DMS 273 (cell line): Measurements from ENCODE around the gene MSL2.
"Not testable (repeated sequence)": the region's sequence is repeated elsewhere in the genome, so short reads cannot be mapped to it uniquely, and the experiment has no call there.

Source experiments
- DNase-seq: peaks from one replicate; lab custom pipeline; 2025; ENCODE audit not compliant: unreplicated experiment; lab: John Stamatoyannopoulos, UW

Gene MSL2

GRCh38 chr3:136196064-136196400, at the start of gene MSL2:
Gene MSL2, minus strand, starts transcription at chr3:136196335. Its CDS starts 1,222 bp downstream, at chr3:136195113.
- no peak for DNase-seq

- DNase-seq, result peak; percentile 26
Observed at GRCh38 chr3:136245691-136246090, 49.6 kb upstream of the MSL2 start.

- no peak for DNase-seq
Observed at GRCh38 chr3:136239094-136239493, 43.0 kb upstream of the MSL2 start.

- DNase-seq, result no peak
Observed at GRCh38 chr3:136237961-136238649, 42.0 kb upstream of the MSL2 start.

- no peak for DNase-seq
Observed at GRCh38 chr3:136237103-136237502, 41.0 kb upstream of the MSL2 start.

- no peak for DNase-seq
Observed at GRCh38 chr3:136236109-136236508, 40.0 kb upstream of the MSL2 start.

GRCh38 chr3:136235545-136235944, 39.4 kb upstream of the MSL2 start:
- DNase-seq, result no peak

GRCh38 chr3:136232413-136232812, 36.3 kb upstream of the MSL2 start:
- no peak for DNase-seq

- DNase-seq, result not testable (repeated sequence)
Observed at GRCh38 chr3:136222746-136223145, 26.6 kb upstream of the MSL2 start.

GRCh38 chr3:136211547-136211946, 15.4 kb upstream of the MSL2 start:
- DNase-seq, result no peak

- DNase-seq, result no peak
Observed at GRCh38 chr3:136209921-136210320, 13.8 kb upstream of the MSL2 start.

- DNase-seq, result no peak
Observed at GRCh38 chr3:136207489-136208115, 11.5 kb upstream of the MSL2 start.

- peak; percentile 20 for DNase-seq
Observed at GRCh38 chr3:136199219-136199618, 3.1 kb upstream of the MSL2 start.

- DNase-seq, result not testable (repeated sequence)
Observed at GRCh38 chr3:136198462-136199078, 2.4 kb upstream of the MSL2 start.

GRCh38 chr3:136197159-136197793, 1.1 kb upstream of the MSL2 start:
- peak; percentile 70 for DNase-seq

GRCh38 chr3:136196401-136197158, 445 bp upstream of the MSL2 start:
- peak; percentile 100 for DNase-seq

GRCh38 chr3:136195258-136196063, 674 bp downstream of the MSL2 start:
- DNase-seq, result peak; percentile 93

- peak; percentile 76 for DNase-seq
Observed at GRCh38 chr3:136194409-136195257, 1.5 kb downstream of the MSL2 start.

- peak; percentile 61 for DNase-seq
Observed at GRCh38 chr3:136193278-136194054, 2.7 kb downstream of the MSL2 start.
